Measurements from ENCODE around the gene C6orf89.
"Not testable (repeated sequence)": the region's sequence is repeated elsewhere in the genome, so short reads cannot be mapped to it uniquely, and the experiment has no call there.

C6orf89 gene

GRCh38 chr6:36925809-36926208 lies 40.1 kb downstream of the C6orf89 start:
- no peak for DNase-seq

GRCh38 chr6:36926708-36927513 lies 41.2 kb downstream of the C6orf89 start:
- no peak for DNase-seq

GRCh38 chr6:36927691-36928546 lies 42.2 kb downstream of the C6orf89 start:
- DNase-seq, result peak; percentile 59

- no peak for DNase-seq
These were observed 42.8 kb downstream of the C6orf89 start for GRCh38 chr6:36928547-36928918.

GRCh38 chr6:36929152-36929551 lies 43.4 kb downstream of the C6orf89 start:
- no peak for DNase-seq

GRCh38 chr6:36929607-36930006 lies 43.9 kb downstream of the C6orf89 start:
- DNase-seq, result peak; percentile 54

- DNase-seq, result no peak
These were observed 44.7 kb downstream of the C6orf89 start for GRCh38 chr6:36930483-36930882.

- DNase-seq, result peak; percentile 90
These were observed 47.4 kb downstream of the C6orf89 start for GRCh38 chr6:36933102-36933501.

- no peak for DNase-seq
These were observed 47.8 kb downstream of the C6orf89 start for GRCh38 chr6:36933519-36933918.

- no peak for DNase-seq
These were observed 49.1 kb downstream of the C6orf89 start for GRCh38 chr6:36934901-36935300.

GRCh38 chr6:36936824-36937223 lies 51.1 kb downstream of the C6orf89 start:
- no peak for DNase-seq

- DNase-seq, result no peak
These were observed 52.1 kb downstream of the C6orf89 start for GRCh38 chr6:36937896-36938295.

GRCh38 chr6:36938536-36938935 lies 52.8 kb downstream of the C6orf89 start:
- peak; percentile 92 for DNase-seq

- not testable (repeated sequence) for DNase-seq
These were observed 53.3 kb downstream of the C6orf89 start for GRCh38 chr6:36939005-36939404.

GRCh38 chr6:36940027-36940426 lies 54.3 kb downstream of the C6orf89 start:
- DNase-seq, result no peak

- not testable (repeated sequence) for DNase-seq
These were observed 55.8 kb downstream of the C6orf89 start for GRCh38 chr6:36941561-36941960.

GRCh38 chr6:36942329-36942728 lies 56.6 kb downstream of the C6orf89 start:
- DNase-seq, result not testable (repeated sequence)

GRCh38 chr6:36944650-36945049 lies 58.9 kb downstream of the C6orf89 start:
- DNase-seq, result no peak

GRCh38 chr6:36945301-36945700 lies 59.5 kb downstream of the C6orf89 start:
- DNase-seq, result no peak

- no peak for DNase-seq
These were observed 60.8 kb downstream of the C6orf89 start for GRCh38 chr6:36946526-36946925.

GRCh38 chr6:36947570-36948351 lies 62.0 kb downstream of the C6orf89 start:
- DNase-seq, result no peak

GRCh38 chr6:36949076-36949475 lies 63.3 kb downstream of the C6orf89 start:
- DNase-seq, result not testable (repeated sequence)

- DNase-seq, result peak; percentile 66
These were observed 63.9 kb downstream of the C6orf89 start for GRCh38 chr6:36949636-36950035.

All from fibroblast of skin of right biceps (primary cell).